ENCODE results near the gene C16orf96. TPM values are rescaled to one million over a fixed set of nuclear protein-coding genes. Genes with fewer than 3 reads are reported as not detected.
A peak's percentile ranks its signal among the peaks of the same experiment; 100 is the strongest.

Gene C16orf96
- total RNA-seq, 1 donor from 2014 or later, result not detected

- no peak for DNase-seq
Measured at GRCh38 chr16:4618645-4619418, 62.7 kb downstream of the C16orf96 start.

- DNase-seq, result no peak
Measured at GRCh38 chr16:4623593-4623992, 67.5 kb downstream of the C16orf96 start.

GRCh38 chr16:4624015-4624826, 68.1 kb downstream of the C16orf96 start, which contains the start of gene MGRN1:
TSS of gene MGRN1 (plus strand) at chr16:4624826. CDS start at chr16:4624961, 135 bp downstream.
- peak; percentile 97 for DNase-seq

- peak; percentile 47 for DNase-seq
Measured at GRCh38 chr16:4624827-4625559, 68.9 kb downstream of the C16orf96 start.

GRCh38 chr16:4625560-4626159, 69.5 kb downstream of the C16orf96 start:
- no peak for DNase-seq

GRCh38 chr16:4626396-4626795, 70.3 kb downstream of the C16orf96 start:
- DNase-seq, result no peak

GRCh38 chr16:4628283-4628682, 72.1 kb downstream of the C16orf96 start:
- no peak for DNase-seq

GRCh38 chr16:4631444-4631843, 75.3 kb downstream of the C16orf96 start:
- DNase-seq, result no peak

DNA sequence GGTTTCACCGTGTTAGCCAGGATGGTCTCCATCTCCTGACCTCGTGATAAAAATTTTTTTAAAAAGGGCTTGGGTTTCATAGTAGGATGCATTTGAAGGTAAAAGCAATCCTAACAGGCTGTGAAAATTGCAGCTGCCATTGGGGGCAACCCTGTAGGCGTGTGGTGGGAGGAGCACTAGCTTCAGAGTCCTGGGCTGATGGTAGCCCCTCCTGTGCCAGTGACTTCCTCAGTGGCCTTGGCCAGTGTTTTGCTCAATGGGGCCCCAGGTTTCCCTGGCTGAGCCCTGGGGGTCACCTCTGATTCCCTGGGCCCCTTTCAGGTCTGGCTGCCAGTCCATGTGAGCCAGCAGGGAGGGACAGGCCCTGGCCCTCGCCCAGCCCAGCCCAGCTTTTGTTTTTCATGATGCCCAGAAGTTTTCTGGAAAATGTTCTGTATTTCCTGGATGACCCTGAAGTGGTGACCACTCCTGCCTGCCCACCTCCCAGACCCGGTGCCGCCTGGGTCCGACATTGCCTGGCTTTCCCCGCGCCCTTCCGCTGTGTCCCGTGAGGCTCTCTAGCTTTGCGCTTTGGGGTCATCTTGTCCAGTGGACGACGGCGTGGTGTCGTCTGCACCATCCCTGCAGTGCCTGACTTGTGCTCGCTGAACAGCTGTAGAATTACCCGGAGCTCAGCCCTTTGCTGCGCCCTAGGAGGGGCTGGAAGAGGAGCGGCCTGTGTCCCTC, 77.9 kb downstream of the C16orf96 start:
- no peak for DNase-seq

GRCh38 chr16:4634768-4635167, 78.6 kb downstream of the C16orf96 start:
- no peak for DNase-seq

DNA sequence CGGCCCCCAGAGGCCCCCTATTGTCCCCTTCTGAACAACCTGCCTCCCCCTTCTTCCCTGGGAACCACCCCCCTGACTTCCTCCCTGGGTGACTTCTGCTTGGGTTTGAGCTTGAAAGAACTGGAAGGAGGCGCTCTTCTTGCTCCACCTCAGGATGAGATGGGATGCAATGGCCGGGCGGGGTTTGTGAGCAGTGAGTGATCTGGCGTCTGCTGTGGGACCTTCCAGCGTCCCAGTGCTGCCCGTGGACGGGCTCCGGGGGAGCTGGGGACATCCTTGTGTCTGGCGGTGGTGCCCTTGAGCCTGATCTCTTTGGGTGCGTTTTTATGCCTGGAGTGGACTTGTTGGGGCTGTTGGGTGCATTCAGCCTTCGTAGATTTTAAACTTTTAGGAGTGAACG, 80.1 kb downstream of the C16orf96 start:
- DNase-seq, result no peak

DNA sequence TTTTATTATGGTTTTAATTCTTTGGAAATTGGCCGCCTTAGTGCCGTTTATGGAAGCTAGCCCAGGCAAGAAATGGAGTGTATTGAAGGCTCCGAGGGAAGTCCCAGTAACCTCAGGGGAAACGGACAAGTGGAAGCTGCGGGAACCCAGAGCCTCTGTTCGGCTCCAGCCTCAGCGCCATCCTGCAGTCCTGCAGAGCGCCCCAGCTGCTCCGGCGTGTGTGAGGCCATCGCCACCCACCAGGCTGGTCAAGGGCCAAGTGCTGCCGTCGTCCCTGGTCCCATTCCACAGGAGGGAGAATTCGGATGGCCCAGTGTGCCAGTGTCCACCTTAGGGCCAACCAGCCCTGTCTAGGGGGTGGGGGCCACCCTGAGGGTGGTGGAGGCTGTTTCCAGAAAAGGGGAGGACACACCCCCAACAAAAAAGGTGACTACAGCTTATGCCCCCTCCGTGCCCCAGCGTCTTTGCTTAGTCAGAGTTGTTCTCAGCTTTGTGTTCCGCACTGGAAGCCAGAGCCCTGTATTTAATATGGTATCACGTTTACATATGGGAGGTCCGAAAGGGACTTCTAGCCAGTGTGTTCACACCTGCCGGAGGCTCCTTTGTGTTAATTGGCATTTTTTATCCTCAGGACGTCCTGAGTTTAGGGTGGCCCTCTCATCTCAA, 81.5 kb downstream of the C16orf96 start:
- DNase-seq, result no peak

GRCh38 chr16:4639899-4640509, 83.9 kb downstream of the C16orf96 start:
- DNase-seq, result no peak

GRCh38 chr16:4640572-4641305, 84.6 kb downstream of the C16orf96 start:
- DNase-seq, result no peak

GRCh38 chr16:4641306-4641687, 85.2 kb downstream of the C16orf96 start:
- DNase-seq, result no peak

GRCh38 chr16:4641895-4642294, 85.8 kb downstream of the C16orf96 start:
- no peak for DNase-seq

- DNase-seq, result no peak
Measured at GRCh38 chr16:4646773-4647643, 90.9 kb downstream of the C16orf96 start.

DNA sequence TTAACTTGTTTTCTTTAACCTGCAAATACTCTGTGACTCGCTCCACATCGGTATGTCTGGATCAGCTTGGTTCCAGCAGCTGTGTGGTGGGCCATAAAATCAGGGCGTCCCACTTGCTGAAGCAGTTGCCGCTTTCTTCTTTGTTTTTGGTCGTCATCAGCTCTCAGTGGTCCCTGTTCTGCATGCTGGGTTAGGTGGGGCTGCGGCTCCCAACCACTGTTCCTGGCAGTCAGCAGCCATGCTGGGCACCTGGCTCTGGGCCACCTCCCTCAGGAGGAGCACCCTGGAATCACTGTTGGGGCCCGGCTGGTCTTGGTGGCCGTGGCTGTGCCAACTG, 91.5 kb downstream of the C16orf96 start:
- no peak for DNase-seq

GRCh38 chr16:4648917-4649316, 92.8 kb downstream of the C16orf96 start:
- DNase-seq, result no peak
